ENCODE results near the gene TAF12. TPM values are rescaled to one million over a fixed set of nuclear protein-coding genes. Genes with fewer than 3 reads are reported as not detected.

TAF12 gene
- total and polyA plus RNA-seq, 2 of the 4 experiments (the other 2 are of a cell fraction): 28.8 to 31.7 TPM

DNA sequence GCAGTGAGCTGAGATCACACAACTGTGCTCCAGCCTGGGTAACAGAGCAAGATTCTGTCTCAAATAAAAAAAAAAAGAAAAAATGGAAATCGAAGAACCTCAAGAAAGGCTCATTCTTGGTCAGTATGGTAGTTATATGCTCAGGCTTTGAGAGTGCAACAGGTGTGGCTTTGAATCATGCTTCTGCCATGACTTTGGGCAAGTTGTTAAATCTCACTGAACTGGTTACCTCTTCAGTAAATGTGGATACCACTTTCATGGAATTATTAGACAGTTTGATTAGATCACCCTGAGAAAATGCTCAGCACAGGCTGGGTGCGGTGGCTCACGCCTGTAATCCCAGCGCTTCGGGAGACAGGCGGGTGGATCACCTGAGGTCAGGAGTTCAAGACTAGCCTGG is 77.1 kb downstream of the TAF12 start:
- H3K4me1 ChIP-seq (ENCODE audit: control insufficient read depth, insufficient read depth, low read length): no peaks in the 10 kb centered on the region
- H2BK120ac ChIP-seq (ENCODE audit: low read depth, low read length): no peak overlapping the region
- no peak overlapping the region for H4K91ac ChIP-seq (ENCODE audit: insufficient read depth, low read depth, low read length)
- no peak overlapping the region for H2BK5ac ChIP-seq (ENCODE audit: low read depth, low read length, poor library complexity, severe bottlenecking)
- CTCF ChIA-PET: no interaction called here
- H3K23ac ChIP-seq (ENCODE audit: low read depth, low read length): no peak overlapping the region
- no peak overlapping the region for H3K4ac ChIP-seq (ENCODE audit: low read depth, low read length)
- no peak overlapping the region for H4K8ac ChIP-seq (ENCODE audit: low read depth in 2 of 2, low read length in 2 of 2)
- intact Hi-C loops (cut with micrococcal nuclease): no loop called here
- H3K4me2 ChIP-seq (ENCODE audit: low read depth, low read length): no peak overlapping the region
- H3K36me3 ChIP-seq (ENCODE audit: control insufficient read depth, insufficient read depth, low read length): peaks cover 48% of the 10 kb centered on the region
- no peak overlapping the region for H3K56ac ChIP-seq (ENCODE audit: extremely low read depth, insufficient read depth, low read length)
- no peak overlapping the region for H2AK9ac ChIP-seq (replicated peaks; ENCODE audit: low read depth, low read length, poor library complexity)
- H3K4me3 ChIP-seq (ENCODE audit: insufficient read depth, low read depth, low read length): no peak overlapping the region
- peaks cover 0 to 6% of the 10 kb centered on the region in 2 experiments; a peak in 2 of 4 replicates for H3K79me1 ChIP-seq (ENCODE audit: low read depth in 1 of 2, low read length in 2 of 2)
- no peak overlapping the region for H3K27ac ChIP-seq (ENCODE audit: insufficient read depth, low read length)
- TF ChIP-seq RAD21 (IDR thresholded peaks at IDR 0.05; ENCODE audit: low read length) (no peak), RFX5 (IDR thresholded peaks at IDR 0.05; ENCODE audit: low read depth, low read length) (no peak), MAZ (IDR thresholded peaks at IDR 0.05; ENCODE audit: borderline replicate concordance, low read depth, low read length) (no peak), RCOR1 (IDR thresholded peaks at IDR 0.05; ENCODE audit: insufficient replicate concordance, low read length) (no peak), BHLHE40 (IDR thresholded peaks at IDR 0.05; ENCODE audit: low read depth, low read length) (no peak), MAFK (IDR thresholded peaks at IDR 0.05; ENCODE audit: low read depth, low read length) (no peak), NFE2L2 (IDR thresholded peaks at IDR 0.05; ENCODE audit: low read depth, low read length) (no peak), POLR2A (IDR thresholded peaks at IDR 0.05; ENCODE audit: low read depth, low read length) (no peak), FOS (IDR thresholded peaks at IDR 0.05; ENCODE audit: low read depth, low read length) (no peak), MXI1 (IDR thresholded peaks at IDR 0.05; ENCODE audit: borderline replicate concordance, low read depth, low read length) (no peak)
- TF ChIP-seq, protein P1, sequence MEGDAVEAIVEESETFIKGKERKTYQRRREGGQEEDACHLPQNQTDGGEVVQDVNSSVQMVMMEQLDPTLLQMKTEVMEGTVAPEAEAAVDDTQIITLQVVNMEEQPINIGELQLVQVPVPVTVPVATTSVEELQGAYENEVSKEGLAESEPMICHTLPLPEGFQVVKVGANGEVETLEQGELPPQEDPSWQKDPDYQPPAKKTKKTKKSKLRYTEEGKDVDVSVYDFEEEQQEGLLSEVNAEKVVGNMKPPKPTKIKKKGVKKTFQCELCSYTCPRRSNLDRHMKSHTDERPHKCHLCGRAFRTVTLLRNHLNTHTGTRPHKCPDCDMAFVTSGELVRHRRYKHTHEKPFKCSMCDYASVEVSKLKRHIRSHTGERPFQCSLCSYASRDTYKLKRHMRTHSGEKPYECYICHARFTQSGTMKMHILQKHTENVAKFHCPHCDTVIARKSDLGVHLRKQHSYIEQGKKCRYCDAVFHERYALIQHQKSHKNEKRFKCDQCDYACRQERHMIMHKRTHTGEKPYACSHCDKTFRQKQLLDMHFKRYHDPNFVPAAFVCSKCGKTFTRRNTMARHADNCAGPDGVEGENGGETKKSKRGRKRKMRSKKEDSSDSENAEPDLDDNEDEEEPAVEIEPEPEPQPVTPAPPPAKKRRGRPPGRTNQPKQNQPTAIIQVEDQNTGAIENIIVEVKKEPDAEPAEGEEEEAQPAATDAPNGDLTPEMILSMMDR (conservative IDR thresholded peaks at IDR 0.05; ENCODE audit: low read depth, low read length): no peak
- dilution Hi-C loops (cut with HindIII; ENCODE audit: low sequenced_read_pairs, unreplicated experiment): no loop called here
- no peaks in the 10 kb centered on the region for H3K9me3 ChIP-seq (ENCODE audit: control insufficient read depth, insufficient read depth, low read length)
- no peaks in the 10 kb centered on the region for H3K27me3 ChIP-seq (ENCODE audit: control insufficient read depth, insufficient read depth, low read length)
- H3K18ac ChIP-seq (ENCODE audit: low read depth, low read length): no peak overlapping the region
- POLR2A ChIA-PET (ENCODE audit: unreplicated experiment): no interaction called here
- H3K9ac ChIP-seq (ENCODE audit: low read depth, low read length): no peak overlapping the region
- H2BK15ac ChIP-seq (ENCODE audit: low read depth, low read length): no peak overlapping the region
- ATAC-seq (ENCODE audit: low read depth): no peak
- no peak overlapping the region for H2AFZ ChIP-seq (replicated peaks; ENCODE audit: low read length, poor library complexity)
- WGBS, 2 experiments (ENCODE audit: extremely low coverage in 2 of 2, insufficient read length in 1 of 2): no CpG with 5 or more reads among the region's 6 CpGs
- BruUV-seq (replicated peaks): no TSS peak
- in situ Hi-C loops (cut with MboI; ENCODE audit: low sequenced_read_pairs): no loop called here
- no peak overlapping the region for H3K14ac ChIP-seq (replicated peaks; ENCODE audit: low read depth, low read length)
- no peak overlapping the region for H2BK20ac ChIP-seq (ENCODE audit: low read depth, low read length)
- no peak for DNase-seq
- H2AK5ac ChIP-seq (ENCODE audit: low read depth, low read length): no peak overlapping the region
- H4K20me1 ChIP-seq (ENCODE audit: insufficient read depth, low read length): no peaks in the 10 kb centered on the region
- H3K9me1 ChIP-seq (ENCODE audit: insufficient read depth, low read length): no peaks in the 10 kb centered on the region
- no peak overlapping the region for H4K5ac ChIP-seq (ENCODE audit: low read depth, low read length)

Data from IMR-90 (cell line).